HepG2 (cell line): ENCODE measurements around the gene FAM117A. TPM values are rescaled to one million over a fixed set of nuclear protein-coding genes. Genes with fewer than 3 reads are reported as not detected.

Source experiments
- AGO1 ChIP-seq: fragments of 200-400 bp; formaldehyde crosslinking; IDR thresholded peaks from 2 replicates; pipeline ENCODE4 v1.6.1; 2017; ENCODE audit warnings: mild to moderate bottlenecking, low read depth, low read length, moderate library complexity; ENCODE audit not compliant: poor library complexity, severe bottlenecking
- AHDC1 ChIP-seq: sonication (generic); formaldehyde crosslinking; IDR thresholded peaks from 2 replicates; pipeline ENCODE4 v1.5.1; 2020; ENCODE audit warnings: mild to moderate bottlenecking, missing genetic modification reagents, borderline replicate concordance
- ATF7-NPFF ChIP-seq: sonication (generic); formaldehyde crosslinking; IDR thresholded peaks from 2 replicates; pipeline ENCODE4 v1.8.1; 2023; ENCODE audit warnings: mild to moderate bottlenecking, low read depth, missing genetic modification reagents, moderate library complexity
- CCAR2 ChIP-seq: fragments of 200-400 bp; formaldehyde crosslinking; optimal IDR thresholded peaks from 2 replicates; pipeline ENCODE3; 2018; ENCODE audit warnings: low read depth, mild to moderate bottlenecking, low read length, moderate library complexity
- FOXO1 ChIP-seq: sonication (generic); formaldehyde crosslinking; IDR thresholded peaks from 2 replicates; pipeline ENCODE4 v1.4.0; 2020; ENCODE audit warnings: missing genetic modification reagents
- KLF12 ChIP-seq: sonication (generic); formaldehyde crosslinking; IDR thresholded peaks from 2 replicates; pipeline ENCODE4 v1.4.0; 2020; ENCODE audit warnings: missing genetic modification reagents, borderline replicate concordance
- RBM22 ChIP-seq: fragments of 200-400 bp; formaldehyde crosslinking; optimal IDR thresholded peaks from 2 replicates; pipeline ENCODE3; 2017; ENCODE audit warnings: mild to moderate bottlenecking, low read length, moderate library complexity
- SATB2 ChIP-seq: sonication (generic); formaldehyde crosslinking; IDR thresholded peaks from 2 replicates; pipeline ENCODE4 v1.5.0; 2020; ENCODE audit warnings: missing genetic modification reagents
- TFE3 ChIP-seq: IDR thresholded peaks from 2 replicates; pipeline ENCODE4 v1.6.1; 2016
- ZNF225 ChIP-seq: sonication (generic); formaldehyde crosslinking; IDR thresholded peaks from 2 replicates; pipeline ENCODE4 v1.4.0; 2020; ENCODE audit warnings: mild to moderate bottlenecking, missing genetic modification reagents
- ZNF343 ChIP-seq: sonication (generic); formaldehyde crosslinking; IDR thresholded peaks from 2 replicates; pipeline ENCODE4 v1.4.0; 2020; ENCODE audit warnings: mild to moderate bottlenecking, missing genetic modification reagents
- ZNF577 ChIP-seq: sonication (generic); formaldehyde crosslinking; IDR thresholded peaks from 2 replicates; pipeline ENCODE4 v1.4.0; 2020; ENCODE audit warnings: mild to moderate bottlenecking, low read depth, missing genetic modification reagents, borderline replicate concordance
- ZNF605 ChIP-seq: sonication (generic); formaldehyde crosslinking; IDR thresholded peaks from 2 replicates; pipeline ENCODE4 v1.8.0; 2022; ENCODE audit warnings: mild to moderate bottlenecking, missing genetic modification reagents
- ZNF646 ChIP-seq: sonication (generic); formaldehyde crosslinking; IDR thresholded peaks from 2 replicates; pipeline ENCODE4 v1.9.0; 2021; ENCODE audit warnings: mild to moderate bottlenecking, missing genetic modification reagents
- polyA plus RNA-seq, 8 experiments: library from polyadenylated mRNA; depleted of rRNA in 3 of 8; stranded (reverse) in 7 of 8; unstranded in 1 of 8; fragments of >200 nt; fragmentation: Illumina TruSeq in 4 of 8; extraction: Trizol in 4 of 8; gene quantifications; 2 replicates each; pipeline versions ENCODE4 v1.2.1 to v1.2.3, GENCODE V29; 2011 to 2016; ENCODE audit warnings: low read depth in 4 of 8, missing spikeins in 1 of 8, mixed read lengths in 1 of 8; ENCODE audit not compliant: insufficient read depth in 1 of 8
- total RNA-seq, 5 experiments: library from RNA; depleted of rRNA; stranded (reverse); fragments of >200 nt; fragmentation: Illumina TruSeq; extraction: Trizol; gene quantifications; 2 replicates each; pipeline ENCODE4 v1.2.3, GENCODE V29; 2016; ENCODE audit warnings: low read depth in 1 of 5

Gene FAM117A
- total and polyA plus RNA-seq, 2 of the 13 experiments (the other 11 are each of a cell fraction or from before 2014, with no cell fraction given): 12.1 to 19.8 TPM

GRCh38 chr17:49788478-49789242 is 24.7 kb upstream of the FAM117A start, which contains the start of gene KAT7 (continued):
- TF ChIP-seq TFE3 (CRISPR knock-in tag): peak; percentile 90
- TF ChIP-seq ZNF646 (CRISPR knock-in tag): no peak
- TF ChIP-seq ATF7-NPFF (CRISPR knock-in tag): peak; percentile 95
- no peak; the same call in 1 of the 2 replicates for TF ChIP-seq KLF12 (CRISPR knock-in tag)
- TF ChIP-seq CCAR2: no peak
- TF ChIP-seq FOXO1: peak; percentile 53; the same call in 1 of the 2 replicates
- peak; percentile 97 for TF ChIP-seq ZNF605 (CRISPR knock-in tag)
- no peak for TF ChIP-seq AHDC1 (CRISPR knock-in tag)
- TF ChIP-seq ZNF343 (CRISPR knock-in tag): no peak
- peak; percentile 80 for TF ChIP-seq SATB2 (CRISPR knock-in tag)
- no peak; the same call in 1 of the 2 replicates for TF ChIP-seq ZNF225 (CRISPR knock-in tag)
- peak; percentile 77 for TF ChIP-seq AGO1
- no peak for TF ChIP-seq RBM22
- no peak for TF ChIP-seq ZNF577 (CRISPR knock-in tag)
